HepG2 (cell line): ENCODE measurements around the gene FHIT. TPM values are rescaled to one million over a fixed set of nuclear protein-coding genes. Genes with fewer than 3 reads are reported as not detected.

Experiments used
- ATAC-seq: fragments of 200-7000 bp; cut with Tn5 transposase; 3 replicates; pipeline ENCODE4 v1.9.1; 2020; ENCODE audit warnings: mild to moderate bottlenecking, moderate library complexity
- BruUV-seq: library from RNA; stranded (reverse); fragments of 400-500 nt; replicated peaks from 2 replicates; lab custom pipeline; 2021; lab: Mats Ljungman, UMichigan
- CTCF ChIA-PET: fragments of 300-600 bp; formaldehyde crosslinking; extraction: SDS; loops from one replicate; lab custom pipeline; 2021; ENCODE audit warnings: low total read pairs, inconsistent platforms, low intra/inter-chr PET ratio; lab: Yijun Ruan, JAX
- POLR2A ChIA-PET: fragments of 350-600 bp; sonication (Branson Sonifier 250); formaldehyde crosslinking; loops from one replicate; lab custom pipeline; 2020; ENCODE audit warnings: antibody characterized with exemption, inconsistent platforms; lab: Yijun Ruan, JAX
- DNase-seq: peaks from one replicate; pipeline ENCODE4 v3.0.0-alpha.2; 2015; ENCODE audit warnings: low spot score
- FAIRE-seq: peaks from 3 replicates; lab custom pipeline; 2011; peaks lifted over from hg19 to GRCh38; lab: Jason Lieb, UNC
- H2AFZ ChIP-seq: one replicate; pipeline ENCODE4 v1.6.1; 2011; ENCODE audit warnings: low read length, inconsistent platforms
- H3K27ac ChIP-seq: fragments of 300-600 bp; 3 replicates; pipeline ENCODE4 v1.8.0; 2011; ENCODE audit warnings: mixed run types, mild to moderate bottlenecking, mixed read lengths, low read length, inconsistent platforms; ENCODE audit not compliant: insufficient read depth; ENCODE audit errors: extremely low read length
- H3K27me3 ChIP-seq, 2 experiments: fragments of 200-600 bp in 1 of 2; 2 replicates in 1 of 2; 3 replicates in 1 of 2; pipeline versions ENCODE4 v1.6.0 to v1.8.0; 2011; ENCODE audit warnings: low read length in 2 of 2, mild to moderate bottlenecking in 2 of 2, moderate library complexity in 2 of 2, inconsistent platforms in 1 of 2; ENCODE audit not compliant: insufficient read depth in 2 of 2, control insufficient read depth in 1 of 2
- H3K36me3 ChIP-seq, 2 experiments: fragments of 200-600 bp in 1 of 2; replicated peaks in 1 of 2; 2 replicates in 1 of 2; 3 replicates in 1 of 2; pipeline versions ENCODE4 v1.5.1 to v1.8.0; 2011; ENCODE audit warnings: low read length in 2 of 2, inconsistent platforms in 1 of 2; ENCODE audit not compliant: insufficient read depth in 2 of 2, control insufficient read depth in 1 of 2
- H3K4me1 ChIP-seq: 2 replicates; pipeline ENCODE4 v1.5.1; 2012; ENCODE audit warnings: low read length, inconsistent platforms; ENCODE audit not compliant: insufficient read depth
- H3K4me2 ChIP-seq: 2 replicates; pipeline ENCODE4 v1.6.0; 2011; ENCODE audit warnings: low read depth, low read length, inconsistent platforms
- H3K4me3 ChIP-seq, 3 experiments: fragments of 200-600 bp in 1 of 3; sonication (generic), shearing (Covaris generic) in 1 of 3; replicated peaks in 1 of 3; 2 replicates each; pipeline ENCODE4 v1.5.1; 2011 to 2016; ENCODE audit warnings: low read length in 3 of 3, inconsistent platforms in 2 of 3, low read depth in 2 of 3, mild to moderate bottlenecking in 2 of 3, control low read depth in 1 of 3, mixed read lengths in 1 of 3; ENCODE audit not compliant: insufficient read depth in 1 of 3
- H3K79me2 ChIP-seq: one replicate; pipeline ENCODE4 v1.6.1; 2011; ENCODE audit warnings: low read length, inconsistent platforms; ENCODE audit not compliant: insufficient read depth
- H3K9ac ChIP-seq: 2 replicates; pipeline ENCODE4 v1.6.0; 2011; ENCODE audit warnings: mild to moderate bottlenecking, low read depth, low read length, inconsistent platforms; ENCODE audit not compliant: insufficient read depth
- H3K9me3 ChIP-seq: 2 replicates; pipeline ENCODE4 v1.5.1; 2012; ENCODE audit warnings: mild to moderate bottlenecking, low read length
- H4K20me1 ChIP-seq: 2 replicates; pipeline ENCODE4 v1.6.0; 2011; ENCODE audit warnings: inconsistent platforms, mild to moderate bottlenecking, low read length, moderate library complexity; ENCODE audit not compliant: insufficient read depth
- AKAP8 ChIP-seq: sonication (generic); formaldehyde crosslinking; IDR thresholded peaks from 2 replicates; pipeline ENCODE4 v1.5.1; 2020; ENCODE audit warnings: mild to moderate bottlenecking, missing genetic modification reagents
- JDP2 ChIP-seq: sonication (generic); formaldehyde crosslinking; IDR thresholded peaks from 2 replicates; pipeline ENCODE4 v1.8.1; 2022; ENCODE audit warnings: missing genetic modification reagents, borderline replicate concordance
- LCORL ChIP-seq, 2 experiments: fragments of 450-650 bp in 1 of 2; sonication (generic) in 1 of 2; formaldehyde crosslinking in 1 of 2; IDR thresholded peaks; 2 replicates each; pipeline versions ENCODE4 v1.5.0 to v1.6.1; 2017 to 2020; ENCODE audit warnings: antibody characterized with exemption in 1 of 2, missing genetic modification reagents in 1 of 2
- NFE2L1 ChIP-seq: sonication (generic); formaldehyde crosslinking; IDR thresholded peaks from 2 replicates; pipeline ENCODE4 v1.4.0; 2020; ENCODE audit warnings: missing genetic modification reagents, mild to moderate bottlenecking, borderline replicate concordance
- RARA ChIP-seq: IDR thresholded peaks from 2 replicates; pipeline ENCODE4 v1.6.1; 2016; ENCODE audit warnings: missing genetic modification reagents, missing compliant biosample characterization
- ZNF616 ChIP-seq: sonication (generic); formaldehyde crosslinking; IDR thresholded peaks from 2 replicates; pipeline ENCODE4 v1.5.0; 2020; ENCODE audit warnings: low read depth, mild to moderate bottlenecking, missing genetic modification reagents
- ZNF737 ChIP-seq: sonication (generic); formaldehyde crosslinking; IDR thresholded peaks from 2 replicates; pipeline ENCODE4 v1.5.0; 2020; ENCODE audit warnings: missing genetic modification reagents, mild to moderate bottlenecking, borderline replicate concordance
- ZNF781 ChIP-seq: sonication (generic); formaldehyde crosslinking; IDR thresholded peaks from 2 replicates; pipeline ENCODE4 v1.5.1; 2020; ENCODE audit warnings: borderline replicate concordance, mild to moderate bottlenecking, missing genetic modification reagents; ENCODE audit errors: not compliant biosample characterization
- WGBS: methylation state at CpG from one replicate; pipeline ENCODE4 v1.1.6; 2017; ENCODE audit warnings: low lambda C conversion rate; 5-methylcytosine and 5-hydroxymethylcytosine counted together
- in situ Hi-C: cut with HindIII; loops from 2 replicates; pipeline ENCODE4 v1.10.0; 2017; ENCODE audit warnings: low pct_unique_long_range_greater_than_20kb; ENCODE audit not compliant: extremely low pct_ligation_motif_present
- intact Hi-C: fragments of 100-400 bp; cut with micrococcal nuclease; formaldehyde crosslinking; loops from one replicate; pipeline ENCODE4 v1.10.0; 2022; ENCODE audit not compliant: unreplicated experiment
- polyA plus RNA-seq, 8 experiments: library from polyadenylated mRNA; depleted of rRNA in 3 of 8; stranded (reverse) in 7 of 8; unstranded in 1 of 8; fragments of >200 nt; fragmentation: Illumina TruSeq in 4 of 8; extraction: Trizol in 4 of 8; gene quantifications; 2 replicates each; pipeline versions ENCODE4 v1.2.1 to v1.2.3, GENCODE V29; 2011 to 2016; ENCODE audit warnings: low read depth in 4 of 8, missing spikeins in 1 of 8, mixed read lengths in 1 of 8; ENCODE audit not compliant: insufficient read depth in 1 of 8
- total RNA-seq, 5 experiments: library from RNA; depleted of rRNA; stranded (reverse); fragments of >200 nt; fragmentation: Illumina TruSeq; extraction: Trizol; gene quantifications; 2 replicates each; pipeline ENCODE4 v1.2.3, GENCODE V29; 2016; ENCODE audit warnings: low read depth in 1 of 5
- TF ChIP-seq, protein P1 (sequence below): sonication (generic); formaldehyde crosslinking; IDR thresholded peaks from 2 replicates; pipeline ENCODE4 v1.4.0; 2020; ENCODE audit warnings: missing genetic modification reagents, mild to moderate bottlenecking, borderline replicate concordance
- TF ChIP-seq, protein P2 (sequence below): IDR thresholded peaks from 2 replicates; pipeline ENCODE4 v1.6.1; 2018; ENCODE audit warnings: missing genetic modification reagents, mild to moderate bottlenecking, missing compliant biosample characterization
- TF ChIP-seq, protein P3 (sequence below): sonication (generic); formaldehyde crosslinking; IDR thresholded peaks from 2 replicates; pipeline ENCODE4 v1.9.0; 2021; ENCODE audit warnings: mild to moderate bottlenecking, missing genetic modification reagents

FHIT gene
- total and polyA plus RNA-seq, 2 of the 13 experiments (the other 11 are each of a cell fraction or from before 2014, with no cell fraction given) = 4.0 to 4.6 TPM

DNA sequence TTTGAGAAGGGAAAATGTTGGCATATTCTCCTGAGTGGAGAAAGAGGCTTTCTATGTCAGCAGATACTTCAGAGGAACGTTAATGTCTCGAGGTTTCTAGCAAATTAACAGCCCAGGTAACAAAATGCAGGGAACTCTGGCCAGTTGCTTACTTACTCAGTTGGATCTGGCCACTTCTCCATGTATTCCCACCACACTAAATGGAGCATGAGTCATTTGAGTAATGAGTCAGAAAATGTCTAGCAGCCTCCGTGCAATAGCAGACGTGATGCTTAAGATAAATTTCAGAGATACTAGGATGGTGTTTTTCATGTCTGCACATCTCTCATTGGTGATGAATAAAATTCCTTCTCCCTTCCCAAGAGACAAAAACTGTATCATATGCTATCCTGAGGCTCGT is 671.5 kb downstream of the FHIT start:
- H2AFZ ChIP-seq = no peak overlapping the region
- no peak overlapping the region for H3K9ac ChIP-seq
- no peaks in the 10 kb centered on the region for H4K20me1 ChIP-seq
- no peak for TF ChIP-seq AKAP8 (CRISPR knock-in tag)
- TF ChIP-seq, protein P1, sequence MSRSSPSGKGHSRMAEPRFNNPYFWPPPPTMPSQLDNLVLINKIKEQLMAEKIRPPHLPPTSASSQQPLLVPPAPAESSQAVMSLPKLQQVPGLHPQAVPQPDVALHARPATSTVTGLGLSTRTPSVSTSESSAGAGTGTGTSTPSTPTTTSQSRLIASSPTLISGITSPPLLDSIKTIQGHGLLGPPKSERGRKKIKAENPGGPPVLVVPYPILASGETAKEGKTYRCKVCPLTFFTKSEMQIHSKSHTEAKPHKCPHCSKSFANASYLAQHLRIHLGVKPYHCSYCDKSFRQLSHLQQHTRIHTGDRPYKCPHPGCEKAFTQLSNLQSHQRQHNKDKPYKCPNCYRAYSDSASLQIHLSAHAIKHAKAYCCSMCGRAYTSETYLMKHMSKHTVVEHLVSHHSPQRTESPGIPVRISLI (CRISPR knock-in tag) = no peak
- TF ChIP-seq ZNF737 (CRISPR knock-in tag) = no peak
- no peak for TF ChIP-seq ZNF781 (CRISPR knock-in tag)
- no peak for TF ChIP-seq RARA (CRISPR knock-in tag)
- TF ChIP-seq LCORL (IDR thresholded peaks at IDR 0.05) = no peak
- no peak for TF ChIP-seq LCORL (CRISPR knock-in tag; IDR thresholded peaks at IDR 0.05)
- no peak for TF ChIP-seq ZNF616
- TF ChIP-seq JDP2 (CRISPR knock-in tag) = no peak
- TF ChIP-seq, protein P2, sequence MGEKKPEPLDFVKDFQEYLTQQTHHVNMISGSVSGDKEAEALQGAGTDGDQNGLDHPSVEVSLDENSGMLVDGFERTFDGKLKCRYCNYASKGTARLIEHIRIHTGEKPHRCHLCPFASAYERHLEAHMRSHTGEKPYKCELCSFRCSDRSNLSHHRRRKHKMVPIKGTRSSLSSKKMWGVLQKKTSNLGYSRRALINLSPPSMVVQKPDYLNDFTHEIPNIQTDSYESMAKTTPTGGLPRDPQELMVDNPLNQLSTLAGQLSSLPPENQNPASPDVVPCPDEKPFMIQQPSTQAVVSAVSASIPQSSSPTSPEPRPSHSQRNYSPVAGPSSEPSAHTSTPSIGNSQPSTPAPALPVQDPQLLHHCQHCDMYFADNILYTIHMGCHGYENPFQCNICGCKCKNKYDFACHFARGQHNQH (CRISPR knock-in tag) = no peak
- TF ChIP-seq, protein P3, sequence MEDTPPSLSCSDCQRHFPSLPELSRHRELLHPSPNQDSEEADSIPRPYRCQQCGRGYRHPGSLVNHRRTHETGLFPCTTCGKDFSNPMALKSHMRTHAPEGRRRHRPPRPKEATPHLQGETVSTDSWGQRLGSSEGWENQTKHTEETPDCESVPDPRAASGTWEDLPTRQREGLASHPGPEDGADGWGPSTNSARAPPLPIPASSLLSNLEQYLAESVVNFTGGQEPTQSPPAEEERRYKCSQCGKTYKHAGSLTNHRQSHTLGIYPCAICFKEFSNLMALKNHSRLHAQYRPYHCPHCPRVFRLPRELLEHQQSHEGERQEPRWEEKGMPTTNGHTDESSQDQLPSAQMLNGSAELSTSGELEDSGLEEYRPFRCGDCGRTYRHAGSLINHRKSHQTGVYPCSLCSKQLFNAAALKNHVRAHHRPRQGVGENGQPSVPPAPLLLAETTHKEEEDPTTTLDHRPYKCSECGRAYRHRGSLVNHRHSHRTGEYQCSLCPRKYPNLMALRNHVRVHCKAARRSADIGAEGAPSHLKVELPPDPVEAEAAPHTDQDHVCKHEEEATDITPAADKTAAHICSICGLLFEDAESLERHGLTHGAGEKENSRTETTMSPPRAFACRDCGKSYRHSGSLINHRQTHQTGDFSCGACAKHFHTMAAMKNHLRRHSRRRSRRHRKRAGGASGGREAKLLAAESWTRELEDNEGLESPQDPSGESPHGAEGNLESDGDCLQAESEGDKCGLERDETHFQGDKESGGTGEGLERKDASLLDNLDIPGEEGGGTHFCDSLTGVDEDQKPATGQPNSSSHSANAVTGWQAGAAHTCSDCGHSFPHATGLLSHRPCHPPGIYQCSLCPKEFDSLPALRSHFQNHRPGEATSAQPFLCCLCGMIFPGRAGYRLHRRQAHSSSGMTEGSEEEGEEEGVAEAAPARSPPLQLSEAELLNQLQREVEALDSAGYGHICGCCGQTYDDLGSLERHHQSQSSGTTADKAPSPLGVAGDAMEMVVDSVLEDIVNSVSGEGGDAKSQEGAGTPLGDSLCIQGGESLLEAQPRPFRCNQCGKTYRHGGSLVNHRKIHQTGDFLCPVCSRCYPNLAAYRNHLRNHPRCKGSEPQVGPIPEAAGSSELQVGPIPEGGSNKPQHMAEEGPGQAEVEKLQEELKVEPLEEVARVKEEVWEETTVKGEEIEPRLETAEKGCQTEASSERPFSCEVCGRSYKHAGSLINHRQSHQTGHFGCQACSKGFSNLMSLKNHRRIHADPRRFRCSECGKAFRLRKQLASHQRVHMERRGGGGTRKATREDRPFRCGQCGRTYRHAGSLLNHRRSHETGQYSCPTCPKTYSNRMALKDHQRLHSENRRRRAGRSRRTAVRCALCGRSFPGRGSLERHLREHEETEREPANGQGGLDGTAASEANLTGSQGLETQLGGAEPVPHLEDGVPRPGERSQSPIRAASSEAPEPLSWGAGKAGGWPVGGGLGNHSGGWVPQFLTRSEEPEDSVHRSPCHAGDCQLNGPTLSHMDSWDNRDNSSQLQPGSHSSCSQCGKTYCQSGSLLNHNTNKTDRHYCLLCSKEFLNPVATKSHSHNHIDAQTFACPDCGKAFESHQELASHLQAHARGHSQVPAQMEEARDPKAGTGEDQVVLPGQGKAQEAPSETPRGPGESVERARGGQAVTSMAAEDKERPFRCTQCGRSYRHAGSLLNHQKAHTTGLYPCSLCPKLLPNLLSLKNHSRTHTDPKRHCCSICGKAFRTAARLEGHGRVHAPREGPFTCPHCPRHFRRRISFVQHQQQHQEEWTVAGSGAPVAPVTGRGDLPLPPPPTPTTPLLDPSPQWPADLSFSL = no peak
- no peak for TF ChIP-seq NFE2L1 (CRISPR knock-in tag)
- intact Hi-C loops (no loop called here), in situ Hi-C loops (no loop called here)
- 6% methylated on average over 5 of the region's 5 CpGs for WGBS
- no peaks in the 10 kb centered on the region for H3K9me3 ChIP-seq
- CTCF ChIA-PET = no interaction called here
- H3K4me1 ChIP-seq = no peaks in the 10 kb centered on the region
- BruUV-seq = no TSS peak
- no peak for FAIRE-seq
- H3K4me2 ChIP-seq = no peak overlapping the region
- H3K27me3 ChIP-seq = no peaks in the 10 kb centered on the region
- H3K79me2 ChIP-seq = no peaks in the 10 kb centered on the region
- no peak for ATAC-seq
- POLR2A ChIA-PET = no interaction called here
- no peaks in the 10 kb centered on the region for H3K36me3 ChIP-seq
- no peak overlapping the region for H3K27ac ChIP-seq
- DNase-seq = no peak
- H3K4me3 ChIP-seq = no peak overlapping the region
